C4-2B (cell line): ENCODE results near the gene TMEM239.

Experiments used
- CTCF ChIP-seq: fragments of 450-650 bp; conservative IDR thresholded peaks from 2 replicates; pipeline ENCODE4 v1.5.1; 2017; ENCODE audit warnings: mild to moderate bottlenecking
- ZFX ChIP-seq: fragments of 450-650 bp; IDR thresholded peaks from 2 replicates; pipeline ENCODE4 v1.6.1; 2017

- TF ChIP-seq CTCF (no peak), ZFX (no peak)
Observed at GRCh38 chr20:2794866-2795447, 21.2 kb upstream of the TMEM239 start.
